NOMO-1 treated with dmso at 0.1 percent for 144 hours (cell line): Measurements from ENCODE around the gene GDI1.

Source experiments
- DNase-seq: peaks from one replicate; lab custom pipeline; 2025; ENCODE audit not compliant: unreplicated experiment; lab: John Stamatoyannopoulos, UW

The GDI1 gene

DNA sequence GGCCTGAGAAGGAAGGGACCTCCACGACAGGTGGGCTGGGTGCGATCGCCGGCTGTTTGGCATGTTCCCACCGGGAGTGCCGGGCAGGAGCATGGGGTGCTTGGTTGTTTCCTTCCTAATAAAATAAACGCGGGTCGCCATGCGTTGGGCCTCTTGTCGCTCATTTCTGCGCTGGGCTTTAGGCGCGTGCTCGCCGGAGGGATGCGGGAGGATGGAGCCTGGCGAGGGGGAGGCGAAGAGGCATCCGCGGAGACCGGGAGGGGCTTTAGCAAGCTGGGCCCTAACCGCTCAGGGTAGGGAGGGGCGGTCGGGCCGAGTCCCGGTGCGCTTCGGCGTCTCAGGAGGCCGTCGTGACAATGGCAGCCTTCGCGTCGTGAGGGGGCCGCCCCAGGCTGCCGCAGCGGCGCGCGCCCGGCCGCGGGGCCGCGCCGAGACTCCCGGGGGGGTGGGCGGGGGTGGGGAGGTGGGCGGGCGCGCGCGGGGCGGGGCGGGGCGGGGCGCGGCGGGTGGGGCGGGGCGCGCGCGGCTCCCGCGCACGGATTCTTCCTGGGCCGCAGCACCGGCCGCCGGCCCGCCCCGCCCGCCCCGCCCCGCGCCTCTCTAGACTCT is 476 bp upstream of the GDI1 start:
- no peak for DNase-seq

DNA sequence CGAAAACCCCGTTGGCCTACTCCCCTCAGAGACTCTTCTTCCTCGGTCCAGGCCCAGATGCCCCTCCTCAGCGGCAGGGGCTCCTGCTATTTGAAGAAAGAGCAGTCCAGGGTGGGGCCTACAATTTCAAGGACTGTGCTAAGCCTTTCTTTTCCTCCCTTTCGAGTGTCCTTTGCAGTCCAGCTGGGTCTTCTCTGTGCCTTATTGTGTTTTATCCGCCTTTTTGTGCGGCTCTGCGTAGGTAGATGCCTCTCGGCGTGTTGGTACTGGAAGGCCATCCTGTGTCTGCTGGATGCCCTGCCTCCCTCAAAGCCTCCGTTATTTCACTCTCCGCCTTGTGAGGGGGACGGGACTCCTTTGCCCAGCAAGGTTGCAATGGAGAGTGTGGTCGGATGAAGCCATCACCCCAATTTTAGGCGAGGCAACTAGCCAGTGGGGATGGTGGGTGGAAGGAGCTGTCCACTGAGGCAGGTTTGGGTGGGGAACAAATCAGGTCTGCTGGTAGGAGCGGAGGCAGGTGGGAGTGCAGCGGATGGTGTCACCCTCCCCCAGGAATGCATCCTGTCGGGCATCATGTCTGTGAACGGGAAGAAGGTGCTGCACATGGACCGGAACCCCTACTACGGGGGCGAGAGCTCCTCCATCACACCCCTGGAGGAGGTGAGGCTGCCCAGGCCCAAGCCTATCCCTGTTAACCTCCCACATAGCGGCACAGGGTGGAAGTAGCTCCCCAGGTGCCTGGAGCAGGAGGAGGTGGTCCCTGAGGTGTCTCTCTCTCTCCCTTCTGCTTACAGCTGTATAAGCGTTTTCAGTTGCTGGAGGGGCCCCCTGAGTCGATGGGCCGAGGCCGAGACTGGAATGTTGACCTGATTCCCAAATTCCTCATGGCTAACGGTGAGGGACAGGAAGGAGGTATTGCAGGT is 1.3 kb downstream of the GDI1 start:
- DNase-seq: no peak

- DNase-seq: no peak
Observed at GRCh38 chrX:154439841-154440240, 2.9 kb downstream of the GDI1 start.

- DNase-seq: no peak
Observed at GRCh38 chrX:154440623-154441357, 3.8 kb downstream of the GDI1 start.

DNA sequence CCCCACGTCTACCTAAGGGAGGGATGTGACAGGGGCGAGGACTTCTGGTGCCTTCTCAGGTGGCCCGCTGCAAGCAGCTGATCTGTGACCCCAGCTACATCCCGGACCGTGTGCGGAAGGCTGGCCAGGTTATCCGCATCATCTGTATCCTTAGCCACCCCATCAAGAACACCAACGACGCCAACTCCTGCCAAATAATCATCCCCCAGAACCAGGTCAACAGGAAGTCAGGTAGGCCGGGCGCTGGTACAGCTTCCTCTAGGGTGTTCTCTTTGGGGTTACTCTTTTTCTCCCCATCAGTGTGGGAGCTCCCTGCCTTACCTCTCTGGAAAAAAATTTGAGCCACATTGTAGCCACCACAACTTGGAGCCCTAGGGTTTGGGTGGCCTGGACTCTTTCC is 4.6 kb downstream of the GDI1 start:
- no peak for DNase-seq

- no peak for DNase-seq
Observed at GRCh38 chrX:154441984-154442707, 5.2 kb downstream of the GDI1 start.

- DNase-seq: no peak
Observed at GRCh38 chrX:154443479-154443910, 6.5 kb downstream of the GDI1 start.

GRCh38 chrX:154443992-154444754 is 7.2 kb downstream of the GDI1 start, which contains the start of gene FAM50A:
Gene FAM50A (plus strand): TSS chrX:154444141. CDS start chrX:154444236, 95 bp downstream.
- no peak for DNase-seq

- no peak for DNase-seq
Observed at GRCh38 chrX:154444755-154445246, 7.8 kb downstream of the GDI1 start.

DNA sequence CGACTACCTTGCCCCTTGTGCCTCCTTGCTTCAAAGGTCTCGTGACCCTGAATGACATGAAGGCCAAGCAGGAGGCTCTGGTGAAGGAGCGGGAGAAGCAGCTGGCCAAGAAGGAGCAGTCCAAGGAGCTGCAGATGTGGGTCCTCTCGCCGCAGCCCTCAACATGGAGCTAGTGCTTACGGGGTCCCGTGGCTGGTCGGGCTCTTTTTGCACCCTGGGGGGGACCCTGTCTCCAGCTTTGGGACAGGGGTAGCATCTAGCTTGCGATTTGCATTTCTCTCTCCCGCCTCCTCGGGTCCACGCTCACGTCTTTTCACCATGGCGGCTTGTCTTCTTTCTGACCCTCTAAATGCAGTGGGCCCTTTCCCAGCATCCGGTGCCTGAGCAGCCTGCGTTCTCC is 8.8 kb downstream of the GDI1 start:
- DNase-seq: no peak

- no peak for DNase-seq
Observed at GRCh38 chrX:154446430-154446829, 9.5 kb downstream of the GDI1 start.

DNA sequence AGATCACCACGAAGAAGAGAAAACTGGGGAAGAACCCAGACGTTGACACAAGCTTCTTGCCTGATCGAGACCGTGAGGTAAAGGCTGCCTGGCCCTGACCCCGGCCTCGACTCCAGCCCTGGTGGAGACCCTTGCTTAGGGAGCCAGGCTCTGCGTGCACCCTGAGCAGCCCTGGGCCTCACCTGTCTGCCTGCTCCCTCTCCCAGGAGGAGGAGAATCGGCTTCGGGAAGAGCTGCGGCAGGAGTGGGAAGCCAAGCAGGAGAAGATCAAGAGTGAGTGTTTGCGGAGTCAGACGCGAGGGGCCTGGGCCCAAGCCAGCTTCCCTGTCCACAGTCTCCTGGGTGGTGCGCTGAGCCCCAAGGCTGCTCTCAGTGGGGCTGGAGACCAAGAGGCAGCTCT is 11.5 kb downstream of the GDI1 start:
- no peak for DNase-seq

GRCh38 chrX:154449618-154450017 is 12.7 kb downstream of the GDI1 start:
- DNase-seq: no peak

- no peak for DNase-seq
Observed at GRCh38 chrX:154450312-154450711, 13.4 kb downstream of the GDI1 start.

- DNase-seq: no peak
Observed at GRCh38 chrX:154452823-154453222, 15.9 kb downstream of the GDI1 start.

- no peak for DNase-seq
Observed at GRCh38 chrX:154457491-154458115, 20.6 kb downstream of the GDI1 start.

DNA sequence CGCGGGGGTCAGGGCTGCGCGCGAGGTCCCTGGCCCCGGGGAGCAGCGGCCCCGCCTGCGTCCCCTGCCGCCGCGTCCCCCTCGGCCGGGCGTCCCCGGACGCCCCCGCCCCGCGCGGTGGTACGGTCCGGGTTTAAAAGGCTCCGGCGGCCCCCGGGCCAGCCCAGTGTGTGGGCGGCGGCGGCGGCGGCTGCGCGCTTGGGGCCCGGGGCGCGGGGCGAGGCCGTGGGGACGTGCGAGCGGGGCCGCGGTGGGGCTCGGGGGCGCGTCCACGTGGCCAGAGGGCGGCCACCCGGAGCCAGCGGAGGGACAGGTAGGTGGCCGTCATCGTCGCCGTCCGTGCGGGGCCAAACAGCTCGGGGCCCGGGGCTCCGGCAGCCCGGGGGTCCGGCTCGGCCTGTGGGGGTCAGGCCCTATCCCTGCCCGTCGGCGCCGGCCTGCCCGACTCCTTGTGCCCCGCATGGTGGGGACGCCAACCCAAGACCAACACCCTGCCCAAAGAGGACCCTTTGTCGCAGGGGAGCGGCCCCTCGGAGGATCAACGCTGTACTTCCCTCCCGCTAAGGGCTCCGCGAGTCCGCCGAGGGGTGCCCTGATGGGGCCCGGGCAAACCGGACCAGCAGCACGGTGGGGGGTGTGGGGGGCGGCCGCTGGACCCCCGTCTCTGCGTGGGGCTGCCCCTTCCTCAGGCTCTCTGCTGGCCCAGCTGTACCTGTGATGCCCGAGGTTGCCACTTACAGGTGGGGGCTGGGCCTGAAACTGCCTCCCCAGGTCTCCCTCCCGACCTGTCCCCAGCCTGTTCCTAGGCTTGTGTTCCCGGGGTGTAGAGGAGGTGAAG is 21.4 kb downstream of the GDI1 start, which contains the start of gene PLXNA3:
Gene PLXNA3 (plus strand): TSS at position 166 of the 838 bp plus-strand sequence. CDS start 1,903 bp downstream, outside the sequence.
- DNase-seq: no peak

GRCh38 chrX:154458954-154459778 is 22.2 kb downstream of the GDI1 start:
- DNase-seq: no peak
